ENCODE data around the gene GNA14.

Gene GNA14

GRCh38 chr9:77601476-77602099 is 46.5 kb downstream of the GNA14 start:
- H3K27ac ChIP-seq = no peak overlapping the region
- TF ChIP-seq CTCF (conservative IDR thresholded peaks at IDR 0.05) (no peak), ZFX (IDR thresholded peaks at IDR 0.05) (no peak)

- TF ChIP-seq CTCF (conservative IDR thresholded peaks at IDR 0.05) = no peak
- TF ChIP-seq ZFX (IDR thresholded peaks at IDR 0.05) = no peak
- H3K27ac ChIP-seq = no peak overlapping the region
Observed at GRCh38 chr9:77600810-77601209, 47.3 kb downstream of the GNA14 start.

- H3K27ac ChIP-seq = no peak overlapping the region
- no peak for TF ChIP-seq CTCF (conservative IDR thresholded peaks at IDR 0.05)
- no peak for TF ChIP-seq ZFX (IDR thresholded peaks at IDR 0.05)
Observed at GRCh38 chr9:77599492-77599891, 48.6 kb downstream of the GNA14 start.

- no peak overlapping the region for H3K27ac ChIP-seq
- no peak for TF ChIP-seq CTCF (conservative IDR thresholded peaks at IDR 0.05)
- TF ChIP-seq ZFX (IDR thresholded peaks at IDR 0.05) = no peak
Observed at GRCh38 chr9:77598991-77599390, 49.1 kb downstream of the GNA14 start.

GRCh38 chr9:77598524-77598923 is 49.6 kb downstream of the GNA14 start:
- no peak overlapping the region for H3K27ac ChIP-seq
- no peak for TF ChIP-seq CTCF (conservative IDR thresholded peaks at IDR 0.05)
- TF ChIP-seq ZFX (IDR thresholded peaks at IDR 0.05) = no peak

- H3K27ac ChIP-seq = no peak overlapping the region
- TF ChIP-seq CTCF (conservative IDR thresholded peaks at IDR 0.05) (no peak), ZFX (IDR thresholded peaks at IDR 0.05) (no peak)
Observed at GRCh38 chr9:77597057-77597456, 51.1 kb downstream of the GNA14 start.

- TF ChIP-seq CTCF (conservative IDR thresholded peaks at IDR 0.05) (no peak), ZFX (IDR thresholded peaks at IDR 0.05) (no peak)
- no peak overlapping the region for H3K27ac ChIP-seq
Observed at GRCh38 chr9:77595426-77596095, 52.6 kb downstream of the GNA14 start.
